HL-60 (cell line): ENCODE measurements around the gene RSRC1.

ENCODE experiments used
- DNase-seq, 2 experiments: peaks; one replicate each; pipeline ENCODE4 v3.0.0-alpha.2; 2010 to 2020; ENCODE audit warnings: low read depth in 1 of 2, low spot score in 1 of 2
- H3K27ac ChIP-seq: fragments of 250-450 bp; sonication (Bioruptor Pico); replicated peaks from 2 replicates; pipeline ENCODE4 v1.5.1; 2020; ENCODE audit warnings: mild to moderate bottlenecking, moderate library complexity
- H3K27me3 ChIP-seq: fragments of 250-450 bp; sonication (Bioruptor Pico); 2 replicates; pipeline ENCODE4 v1.5.1; 2021; ENCODE audit warnings: mild to moderate bottlenecking, moderate library complexity; ENCODE audit not compliant: insufficient read depth, poor library complexity, severe bottlenecking
- H3K4me3 ChIP-seq: replicated peaks from 2 replicates; pipeline ENCODE4 v1.5.1; 2011; ENCODE audit warnings: mild to moderate bottlenecking, control low read depth, low read length; ENCODE audit not compliant: insufficient read depth
- CTCF ChIP-seq: IDR thresholded peaks from one replicate; pipeline ENCODE4 v1.5.1; 2011; ENCODE audit warnings: low read length, control low read depth, inconsistent platforms; ENCODE audit not compliant: insufficient read depth
- GABPA ChIP-seq: IDR thresholded peaks from 2 replicates; pipeline ENCODE4 v1.6.1; 2012; ENCODE audit warnings: low read depth
- POLR2AphosphoS5 ChIP-seq: IDR thresholded peaks from 2 replicates; pipeline ENCODE4 v1.6.1; 2012; ENCODE audit warnings: low read depth
- REST ChIP-seq: IDR thresholded peaks from 2 replicates; pipeline ENCODE4 v1.6.1; 2012; ENCODE audit warnings: low read depth; ENCODE audit not compliant: insufficient replicate concordance
- SPI1 ChIP-seq: IDR thresholded peaks from 2 replicates; pipeline ENCODE4 v1.6.1; 2012; ENCODE audit warnings: low read depth, mild to moderate bottlenecking, borderline replicate concordance

RSRC1 gene

GRCh38 chr3:158181096-158181495 lies 71.2 kb downstream of the RSRC1 start:
- TF ChIP-seq CTCF (no peak), POLR2AphosphoS5 (no peak), REST (no peak), GABPA (no peak), SPI1 (no peak)
- H3K27me3 ChIP-seq: no peaks in the 10 kb centered on the region
- DNase-seq: no peak
- H3K27ac ChIP-seq: no peak overlapping the region
- H3K4me3 ChIP-seq: no peak overlapping the region

GRCh38 chr3:158185711-158186110 lies 75.8 kb downstream of the RSRC1 start:
- Histone ChIP-seq H3K4me3 (no peak overlapping the region), H3K27me3 (no peaks in the 10 kb centered on the region), H3K27ac (no peak overlapping the region)
- no peak for DNase-seq
- TF ChIP-seq GABPA: no peak
- no peak for TF ChIP-seq POLR2AphosphoS5
- no peak for TF ChIP-seq SPI1
- TF ChIP-seq CTCF: no peak
- no peak for TF ChIP-seq REST

- no peak for TF ChIP-seq SPI1
- no peak for TF ChIP-seq GABPA
- no peak for TF ChIP-seq REST
- no peak for TF ChIP-seq POLR2AphosphoS5
- TF ChIP-seq CTCF: no peak
- no peak overlapping the region for H3K4me3 ChIP-seq
- no peaks in the 10 kb centered on the region for H3K27me3 ChIP-seq
- no peak for DNase-seq
- no peak overlapping the region for H3K27ac ChIP-seq
Observed at GRCh38 chr3:158200955-158201354, 91.1 kb downstream of the RSRC1 start.
